ENCODE data around the gene CCDC87. TPM values are rescaled to one million over a fixed set of nuclear protein-coding genes. Genes with fewer than 3 reads are reported as not detected.
A peak's percentile ranks its signal among the peaks of the same experiment; 100 is the strongest.
"Not testable (repeated sequence)": the region's sequence is repeated elsewhere in the genome, so short reads cannot be mapped to it uniquely, and the experiment has no call there.

Gene CCDC87
- total RNA-seq, 6 experiments from 2014 or later, result 0.19 to 0.66 (median 0.37) TPM

DNA sequence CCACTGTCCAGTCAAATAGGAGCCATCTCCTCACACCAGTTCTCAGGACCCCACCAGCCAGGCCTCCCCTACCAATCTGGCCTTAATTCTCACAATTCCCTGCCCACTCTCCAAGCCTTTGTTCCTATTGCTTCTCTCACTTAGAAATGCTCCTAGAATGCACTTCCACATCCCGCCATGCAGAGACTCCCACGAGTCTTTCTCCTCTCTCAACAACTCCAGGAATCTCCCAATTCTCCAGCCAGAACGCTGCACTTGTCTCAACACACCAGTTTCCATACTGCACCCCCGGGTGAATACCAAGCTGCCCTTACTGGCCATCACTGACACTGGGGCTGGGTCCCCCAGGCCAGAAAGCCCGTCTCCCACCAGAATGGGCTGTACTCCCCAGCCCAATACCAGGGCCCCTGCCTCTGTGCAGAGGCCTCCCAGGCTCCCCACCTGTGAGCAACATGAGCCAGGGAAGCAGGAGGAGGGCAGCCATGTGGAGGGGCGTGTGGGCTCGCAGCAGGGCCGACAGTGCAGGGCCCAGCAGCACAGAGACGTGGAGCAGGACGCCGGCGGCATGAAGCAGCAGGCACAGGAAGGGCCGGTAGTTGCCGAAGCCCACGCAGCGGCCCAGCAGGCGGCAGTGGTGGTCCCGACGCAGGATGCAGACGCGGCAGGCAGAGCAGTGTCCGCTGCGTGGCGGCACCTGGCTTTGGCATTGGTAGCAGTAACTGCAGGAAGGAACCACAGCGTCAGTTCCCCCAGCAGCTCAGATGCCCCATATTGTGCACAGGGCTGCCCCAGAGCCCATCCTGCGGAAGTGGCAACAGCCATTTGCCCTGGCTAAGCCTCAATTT, 49.4 kb downstream of the CCDC87 start:
- DNase-seq, result no peak
- H3K27ac Mint-ChIP-seq, result 0 out of 2 replicates have a peak overlapping the region, but pooled peaks have one; percentile 35
- peak; percentile 28 for TF ChIP-seq CTCF (IDR thresholded peaks at IDR 0.05)
- H3K36me3 Mint-ChIP-seq (ENCODE audit: low read depth), result peaks cover 7% of the 10 kb centered on the region
- peaks cover 3% of the 10 kb centered on the region for H3K27me3 Mint-ChIP-seq (ENCODE audit: insufficient read depth)
- no peak overlapping the region for H3K4me3 Mint-ChIP-seq
- peaks cover 36% of the 10 kb centered on the region for H3K4me1 Mint-ChIP-seq (ENCODE audit: low read depth)
- no peaks in the 10 kb centered on the region for H3K9me3 Mint-ChIP-seq

DNA sequence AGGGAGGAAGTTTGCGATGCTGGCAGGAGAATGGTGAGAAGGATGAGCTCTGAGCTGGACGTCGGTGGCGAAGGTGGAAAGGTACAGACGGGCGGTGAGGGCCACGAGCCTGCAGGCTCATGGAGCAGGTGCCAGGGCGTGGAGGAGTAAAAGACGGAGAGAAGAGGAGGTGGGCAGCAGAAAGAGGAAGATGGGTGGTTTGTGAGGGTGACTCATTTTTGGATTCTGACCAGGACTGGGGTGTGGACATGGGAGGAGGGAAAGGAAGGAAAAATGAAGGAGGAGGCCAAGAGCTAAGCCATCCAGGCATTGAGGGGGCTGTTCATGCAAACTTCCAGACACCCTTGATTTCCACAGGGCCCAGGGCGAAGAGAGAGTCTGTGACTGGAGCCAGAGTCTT, 50.5 kb downstream of the CCDC87 start:
- TF ChIP-seq CTCF (IDR thresholded peaks at IDR 0.05), result no peak
- Mint-ChIP-seq H3K27ac (peak overlapping the region; percentile 60), H3K4me3 (no peak overlapping the region), H3K27me3 (ENCODE audit: insufficient read depth) (peaks cover 3% of the 10 kb centered on the region), H3K4me1 (ENCODE audit: low read depth) (peaks cover 36% of the 10 kb centered on the region), H3K9me3 (no peaks in the 10 kb centered on the region), H3K36me3 (ENCODE audit: low read depth) (peaks cover 9% of the 10 kb centered on the region)
- DNase-seq, result no peak

- Mint-ChIP-seq H3K4me1 (ENCODE audit: low read depth) (peaks cover 36% of the 10 kb centered on the region), H3K9me3 (no peaks in the 10 kb centered on the region), H3K27me3 (ENCODE audit: insufficient read depth) (peaks cover 3% of the 10 kb centered on the region), H3K27ac (peak overlapping the region; percentile 60; the same call in 1 of the 2 replicates), H3K4me3 (no peak overlapping the region), H3K36me3 (ENCODE audit: low read depth) (peaks cover 11% of the 10 kb centered on the region)
- no peak for DNase-seq
- no peak for TF ChIP-seq CTCF (IDR thresholded peaks at IDR 0.05)
Observed at GRCh38 chr11:66541892-66542291, 51.0 kb downstream of the CCDC87 start.

- H3K27ac Mint-ChIP-seq; DNase-seq; H3K27me3 Mint-ChIP-seq (ENCODE audit: insufficient read depth); H3K4me3 Mint-ChIP-seq; H3K9me3 Mint-ChIP-seq: not testable (repeated sequence)
- H3K4me1 Mint-ChIP-seq (ENCODE audit: low read depth), result peaks cover 36% of the 10 kb centered on the region
- H3K36me3 Mint-ChIP-seq (ENCODE audit: low read depth), result peaks cover 11% of the 10 kb centered on the region
Observed at GRCh38 chr11:66540598-66540997, 52.3 kb downstream of the CCDC87 start.

Other genes with a start within 250 kb of the CCDC87 start
- 10 to 100 TPM; 41.2 to 66.6 (median 61.2) TPM for gene BRMS1, start 248.0 kb downstream of the CCDC87 start, total RNA-seq (2021; fragmentation: NEBNext Ultra II Directional; extraction: Animal tissue kit (Norgen Biotek cat#: 25700))
- gene B4GAT1, start 245.4 kb downstream of the CCDC87 start, total RNA-seq (2021; fragmentation: NEBNext Ultra II Directional; extraction: Animal tissue kit (Norgen Biotek cat#: 25700)), result 10 to 100 TPM; 21.5 to 26.4 (median 24.3) TPM
- not detected for gene SLC29A2, start 221.3 kb downstream of the CCDC87 start, total RNA-seq (2021; fragmentation: NEBNext Ultra II Directional; extraction: Animal tissue kit (Norgen Biotek cat#: 25700))
- under 1 TPM in 3 of 6 experiments, not detected in 3; 0.14 to 0.36 (median 0.35) TPM for gene NPAS4, start 172.0 kb downstream of the CCDC87 start, total RNA-seq (2021; fragmentation: NEBNext Ultra II Directional; extraction: Animal tissue kit (Norgen Biotek cat#: 25700))
- 10 to 100 TPM; 55.6 to 74.1 (median 67.6) TPM for gene MRPL11, start 154.2 kb downstream of the CCDC87 start, total RNA-seq (2021; fragmentation: NEBNext Ultra II Directional; extraction: Animal tissue kit (Norgen Biotek cat#: 25700))
- 1 to 10 TPM; 6.7 to 8.0 (median 7.2) TPM for gene PELI3, start 126.2 kb downstream of the CCDC87 start, total RNA-seq (2021; fragmentation: NEBNext Ultra II Directional; extraction: Animal tissue kit (Norgen Biotek cat#: 25700))
- gene DPP3, start 112.6 kb downstream of the CCDC87 start, total RNA-seq (2021; fragmentation: NEBNext Ultra II Directional; extraction: Animal tissue kit (Norgen Biotek cat#: 25700)), result 10 to 100 TPM; 54.8 to 71.6 (median 58.2) TPM
- gene BBS1, start 82.4 kb downstream of the CCDC87 start, total RNA-seq (2021; fragmentation: NEBNext Ultra II Directional; extraction: Animal tissue kit (Norgen Biotek cat#: 25700)), result 10 to 100 TPM; 14.9 to 21.4 (median 17.3) TPM
- 10 to 100 TPM; 15.4 to 23.3 (median 18.6) TPM for gene ZDHHC24, start 47.0 kb downstream of the CCDC87 start, total RNA-seq (2021; fragmentation: NEBNext Ultra II Directional; extraction: Animal tissue kit (Norgen Biotek cat#: 25700))
- under 1 TPM in 4 of 6 experiments, not detected in 2; 0.07 to 0.24 (median 0.10) TPM for gene ACTN3, start 46.2 kb downstream of the CCDC87 start, total RNA-seq (2021; fragmentation: NEBNext Ultra II Directional; extraction: Animal tissue kit (Norgen Biotek cat#: 25700))
- gene CTSF, start 24.5 kb downstream of the CCDC87 start, total RNA-seq (2021; fragmentation: NEBNext Ultra II Directional; extraction: Animal tissue kit (Norgen Biotek cat#: 25700)), result 10 to 100 TPM in 2 of 6 experiments, 1 to 10 TPM in 4; 5.2 to 20.0 (median 6.6) TPM
- gene CCS, start 122 bp upstream of the CCDC87 start, total RNA-seq (2021; fragmentation: NEBNext Ultra II Directional; extraction: Animal tissue kit (Norgen Biotek cat#: 25700)), result 10 to 100 TPM; 25.8 to 27.4 (median 26.5) TPM
- 10 to 100 TPM; 54.1 to 71.5 (median 64.9) TPM for gene RBM14, start 23.6 kb upstream of the CCDC87 start, total RNA-seq (2021; fragmentation: NEBNext Ultra II Directional; extraction: Animal tissue kit (Norgen Biotek cat#: 25700))
- gene RBM4, start 45.6 kb upstream of the CCDC87 start, total RNA-seq (2021; fragmentation: NEBNext Ultra II Directional; extraction: Animal tissue kit (Norgen Biotek cat#: 25700)), result 100 to 1,000 TPM; 130 to 147 (median 134) TPM
- gene RBM4B, start 84.8 kb upstream of the CCDC87 start, total RNA-seq (2021; fragmentation: NEBNext Ultra II Directional; extraction: Animal tissue kit (Norgen Biotek cat#: 25700)), result 10 to 100 TPM; 17.0 to 21.1 (median 18.2) TPM
- under 1 TPM in 5 of 6 experiments, not detected in 1; 0.13 to 0.94 (median 0.33) TPM for gene SPTBN2, start 136.2 kb upstream of the CCDC87 start, total RNA-seq (2021; fragmentation: NEBNext Ultra II Directional; extraction: Animal tissue kit (Norgen Biotek cat#: 25700))